Stomach (tissue), 4 donors: Measurements from ENCODE around the gene AGAP3.
"Not testable (repeated sequence)": the region's sequence is repeated elsewhere in the genome, so short reads cannot be mapped to it uniquely, and the experiment has no call there.

Source experiments
- EP300 ChIP-seq: sonication (generic); formaldehyde crosslinking; IDR thresholded peaks from one replicate; pipeline ENCODE4 v1.6.1; 2017; ENCODE audit warnings: antibody characterized with exemption
- POLR2A ChIP-seq, 4 donors: fragments of 450-650 bp; IDR thresholded peaks; one replicate each; pipeline ENCODE4 v1.6.1; 2016; ENCODE audit warnings: antibody characterized with exemption in 4 of 4, control low read depth in 2 of 4, mild to moderate bottlenecking in 1 of 4, moderate library complexity in 1 of 4
- TF ChIP-seq, protein P1 (sequence below), 7 experiments: fragments of 450-650 bp in 4 of 7; fragments of 200-600 bp in 3 of 7; sonication (generic) in 3 of 7; IDR thresholded peaks; one replicate each; pipeline ENCODE4 v1.5.1; 2016 to 2019; ENCODE audit warnings: antibody characterized with exemption in 7 of 7, control low read depth in 2 of 7, mild to moderate bottlenecking in 1 of 7

GRCh38 chr7:151043449-151043848, 42.8 kb upstream of the AGAP3 start:
- TF ChIP-seq, protein P1, sequence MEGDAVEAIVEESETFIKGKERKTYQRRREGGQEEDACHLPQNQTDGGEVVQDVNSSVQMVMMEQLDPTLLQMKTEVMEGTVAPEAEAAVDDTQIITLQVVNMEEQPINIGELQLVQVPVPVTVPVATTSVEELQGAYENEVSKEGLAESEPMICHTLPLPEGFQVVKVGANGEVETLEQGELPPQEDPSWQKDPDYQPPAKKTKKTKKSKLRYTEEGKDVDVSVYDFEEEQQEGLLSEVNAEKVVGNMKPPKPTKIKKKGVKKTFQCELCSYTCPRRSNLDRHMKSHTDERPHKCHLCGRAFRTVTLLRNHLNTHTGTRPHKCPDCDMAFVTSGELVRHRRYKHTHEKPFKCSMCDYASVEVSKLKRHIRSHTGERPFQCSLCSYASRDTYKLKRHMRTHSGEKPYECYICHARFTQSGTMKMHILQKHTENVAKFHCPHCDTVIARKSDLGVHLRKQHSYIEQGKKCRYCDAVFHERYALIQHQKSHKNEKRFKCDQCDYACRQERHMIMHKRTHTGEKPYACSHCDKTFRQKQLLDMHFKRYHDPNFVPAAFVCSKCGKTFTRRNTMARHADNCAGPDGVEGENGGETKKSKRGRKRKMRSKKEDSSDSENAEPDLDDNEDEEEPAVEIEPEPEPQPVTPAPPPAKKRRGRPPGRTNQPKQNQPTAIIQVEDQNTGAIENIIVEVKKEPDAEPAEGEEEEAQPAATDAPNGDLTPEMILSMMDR (IDR thresholded peaks at IDR 0.05), result not testable (repeated sequence)
- TF ChIP-seq POLR2A (IDR thresholded peaks at IDR 0.05); EP300: not testable (repeated sequence)
